Mesenchymal stem cell (in vitro differentiated cells and primary cell): ENCODE measurements around the gene ZDHHC14.

Experiments
- DNase-seq: peaks from one replicate; pipeline ENCODE4 v3.0.0-alpha.2; 2013
- H2AFZ ChIP-seq: one replicate; pipeline ENCODE4 v1.6.1; 2013; ENCODE audit warnings: low read depth, mild to moderate bottlenecking, control low read depth, inconsistent platforms, low read length, moderate library complexity
- H2AK5ac ChIP-seq: 2 replicates; pipeline ENCODE4 v1.6.1; 2013; ENCODE audit warnings: low read length, moderate library complexity, mild to moderate bottlenecking, inconsistent platforms; ENCODE audit not compliant: severe bottlenecking
- H2BK120ac ChIP-seq: one replicate; pipeline ENCODE4 v1.6.1; 2013; ENCODE audit warnings: low read depth, mild to moderate bottlenecking, inconsistent platforms, low read length, moderate library complexity
- H2BK12ac ChIP-seq, 2 experiments: one replicate each; pipeline ENCODE4 v1.6.1; 2013; ENCODE audit warnings: inconsistent platforms in 2 of 2, low read length in 2 of 2, mild to moderate bottlenecking in 2 of 2, moderate library complexity in 2 of 2, control low read depth in 1 of 2
- H2BK15ac ChIP-seq: one replicate; pipeline ENCODE4 v1.6.1; 2013; ENCODE audit warnings: mild to moderate bottlenecking, low read depth, inconsistent platforms; ENCODE audit not compliant: poor library complexity, severe bottlenecking
- H2BK5ac ChIP-seq: 2 replicates; pipeline ENCODE4 v1.6.1; 2013; ENCODE audit warnings: low read depth, mild to moderate bottlenecking, low read length, control low read depth, inconsistent platforms; ENCODE audit not compliant: poor library complexity, severe bottlenecking
- H3K14ac ChIP-seq, 2 experiments: one replicate each; pipeline ENCODE4 v1.6.1; 2013; ENCODE audit warnings: inconsistent platforms in 2 of 2, low read length in 2 of 2, control low read depth in 1 of 2, mild to moderate bottlenecking in 1 of 2, moderate library complexity in 1 of 2
- H3K18ac ChIP-seq, 2 experiments: one replicate each; pipeline ENCODE4 v1.6.1; 2013; ENCODE audit warnings: inconsistent platforms in 2 of 2, low read length in 2 of 2, control low read depth in 1 of 2, low read depth in 1 of 2, mild to moderate bottlenecking in 1 of 2
- H3K23ac ChIP-seq, 2 experiments: one replicate each; pipeline ENCODE4 v1.6.1; 2013; ENCODE audit warnings: inconsistent platforms in 2 of 2, low read length in 2 of 2, mild to moderate bottlenecking in 2 of 2, moderate library complexity in 2 of 2, control low read depth in 1 of 2
- H3K27ac ChIP-seq: 2 replicates; pipeline ENCODE4 v1.5.1; 2013; ENCODE audit warnings: mild to moderate bottlenecking, moderate library complexity, low read length, control low read depth, inconsistent platforms; ENCODE audit not compliant: poor library complexity, severe bottlenecking
- H3K27me3 ChIP-seq, 2 experiments: 2 replicates each; pipeline versions ENCODE4 v1.6.1 to v1.7.0; 2013; ENCODE audit warnings: low read length in 2 of 2, mild to moderate bottlenecking in 2 of 2, moderate library complexity in 2 of 2, control low read depth in 1 of 2, inconsistent platforms in 1 of 2; ENCODE audit not compliant: control insufficient read depth in 1 of 2, insufficient read depth in 1 of 2
- H3K36me3 ChIP-seq, 2 experiments: 2 replicates each; pipeline versions ENCODE4 v1.6.1 to v1.7.0; 2013; ENCODE audit warnings: low read length in 2 of 2, control low read depth in 1 of 2, inconsistent platforms in 1 of 2, low read depth in 1 of 2, mild to moderate bottlenecking in 1 of 2; ENCODE audit not compliant: insufficient read depth in 2 of 2, control insufficient read depth in 1 of 2
- H3K4ac ChIP-seq, 2 experiments: one replicate each; pipeline ENCODE4 v1.6.1; 2013; ENCODE audit warnings: inconsistent platforms in 2 of 2, low read length in 2 of 2, mild to moderate bottlenecking in 2 of 2, moderate library complexity in 2 of 2, control low read depth in 1 of 2, low read depth in 1 of 2
- H3K4me1 ChIP-seq: 2 replicates; pipeline ENCODE4 v1.6.1; 2013; ENCODE audit warnings: low read depth, low read length, control low read depth; ENCODE audit not compliant: control insufficient read depth, insufficient read depth
- H3K4me2 ChIP-seq: 2 replicates; pipeline ENCODE4 v1.6.1; 2013; ENCODE audit warnings: low read length, mild to moderate bottlenecking, inconsistent platforms; ENCODE audit not compliant: poor library complexity, severe bottlenecking
- H3K4me3 ChIP-seq, 2 experiments: 2 replicates each; pipeline versions ENCODE4 v1.5.1 to v1.7.0; 2013; ENCODE audit warnings: low read length in 2 of 2, mild to moderate bottlenecking in 2 of 2, control low read depth in 1 of 2, low read depth in 1 of 2; ENCODE audit not compliant: insufficient read depth in 1 of 2
- H3K79me1 ChIP-seq: replicated peaks from 2 replicates; pipeline ENCODE4 v1.6.1; 2013; ENCODE audit warnings: mild to moderate bottlenecking, control low read depth, low read length, inconsistent platforms; ENCODE audit not compliant: poor library complexity, severe bottlenecking
- H3K9ac ChIP-seq: 2 replicates; pipeline ENCODE4 v1.7.0; 2013; ENCODE audit warnings: mild to moderate bottlenecking, low read length, moderate library complexity
- H3K9me3 ChIP-seq: 2 replicates; pipeline ENCODE4 v1.7.0; 2013; ENCODE audit warnings: mild to moderate bottlenecking, low read length; ENCODE audit not compliant: control insufficient read depth
- H4K8ac ChIP-seq: one replicate; pipeline ENCODE4 v1.6.1; 2013; ENCODE audit warnings: inconsistent platforms, mild to moderate bottlenecking, low read length, moderate library complexity
- H4K91ac ChIP-seq: one replicate; pipeline ENCODE4 v1.6.1; 2013; ENCODE audit warnings: mild to moderate bottlenecking, low read length, inconsistent platforms
- whole genome bisulfite sequencing: methylation state at CpG from one replicate; pipeline ENCODE4 v1.1.7; 2013; ENCODE audit warnings: mixed read lengths; 5-methylcytosine and 5-hydroxymethylcytosine counted together

Gene ZDHHC14

DNA sequence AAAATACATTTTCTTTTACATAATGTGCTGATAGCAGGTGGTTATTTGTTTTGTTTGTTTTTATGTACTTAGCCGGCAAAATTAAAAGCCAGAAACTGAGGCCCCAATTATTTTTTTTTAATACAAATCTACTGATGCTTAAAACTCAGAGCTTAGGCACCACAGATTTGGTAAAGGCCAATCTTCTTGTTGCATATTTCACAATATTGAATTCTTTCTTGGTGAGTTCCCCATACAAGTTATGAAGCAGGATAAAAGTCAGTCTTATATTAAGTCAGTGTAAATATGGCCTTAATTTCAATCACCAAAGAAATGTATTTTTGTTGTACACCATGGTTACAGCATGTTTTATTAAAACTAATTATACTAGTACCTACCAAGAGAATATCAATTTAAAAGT lies 16.3 kb upstream of the ZDHHC14 start:
- H2BK12ac ChIP-seq = no peak overlapping the region
- H2BK5ac ChIP-seq = no peak overlapping the region
- H3K4ac ChIP-seq = no peak overlapping the region
- no peak overlapping the region for H2BK15ac ChIP-seq
- H3K18ac ChIP-seq = no peak overlapping the region
- whole genome bisulfite sequencing = no CpG with 5 or more reads among the region's 1 CpG
- DNase-seq = no peak
- no peaks in the 10 kb centered on the region for H3K79me1 ChIP-seq
- H3K4me3 ChIP-seq = no peak overlapping the region
- H3K27me3 ChIP-seq = no peaks in the 10 kb centered on the region
- H3K14ac ChIP-seq = no peak overlapping the region
- no peaks in the 10 kb centered on the region for H3K9me3 ChIP-seq
- no peak overlapping the region for H3K27ac ChIP-seq
- no peak overlapping the region for H3K23ac ChIP-seq
- H3K4me2 ChIP-seq = no peak overlapping the region
- no peak overlapping the region for H3K9ac ChIP-seq
- no peak overlapping the region for H4K8ac ChIP-seq
- H4K91ac ChIP-seq = no peak overlapping the region
- no peak overlapping the region for H2BK120ac ChIP-seq
- H3K36me3 ChIP-seq = no peaks in the 10 kb centered on the region
- H3K4me1 ChIP-seq = no peaks in the 10 kb centered on the region
- H2AFZ ChIP-seq = no peak overlapping the region
- H2AK5ac ChIP-seq = no peak overlapping the region

DNA sequence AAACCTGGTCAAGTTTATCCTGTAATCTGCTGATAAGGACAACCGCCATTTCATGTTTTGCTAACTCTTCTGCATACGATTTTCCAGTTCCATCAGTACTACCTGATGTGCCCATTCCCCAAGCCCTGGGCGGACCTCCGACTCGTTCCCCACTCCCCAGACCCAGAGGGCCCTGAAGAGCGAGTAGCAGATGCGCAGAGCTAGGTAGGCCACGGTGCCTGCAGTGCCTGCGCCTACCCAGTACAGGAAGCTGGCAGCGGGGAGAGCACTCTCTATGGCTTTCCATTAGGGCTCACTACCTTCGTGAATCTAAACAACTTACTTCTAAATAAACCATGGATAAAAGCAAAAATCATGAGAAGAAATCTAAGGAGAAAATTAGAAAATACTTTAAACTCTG lies 14.3 kb upstream of the ZDHHC14 start:
- Histone ChIP-seq H4K8ac (no peak overlapping the region), H3K4ac (no peak overlapping the region), H2BK15ac (no peak overlapping the region), H3K9ac (no peak overlapping the region), H3K18ac (no peak overlapping the region), H2BK5ac (no peak overlapping the region), H2AK5ac (no peak overlapping the region), H3K79me1 (no peaks in the 10 kb centered on the region), H3K36me3 (no peaks in the 10 kb centered on the region), H3K14ac (no peak overlapping the region), H3K4me3 (no peak overlapping the region), H3K9me3 (no peaks in the 10 kb centered on the region), H4K91ac (no peak overlapping the region), H2BK12ac (no peak overlapping the region), H2BK120ac (no peak overlapping the region), H3K27ac (no peak overlapping the region), H2AFZ (no peak overlapping the region), H3K4me1 (no peaks in the 10 kb centered on the region), H3K23ac (no peak overlapping the region), H3K4me2 (no peak overlapping the region), H3K27me3 (no peaks in the 10 kb centered on the region)
- WGBS = 89% methylated on average over 9 of the region's 11 CpGs
- DNase-seq = no peak

GRCh38 chr6:157368359-157369049 lies 12.5 kb upstream of the ZDHHC14 start:
- Histone ChIP-seq H3K27ac (no peak overlapping the region), H3K4me1 (no peaks in the 10 kb centered on the region), H3K9me3 (no peaks in the 10 kb centered on the region), H3K27me3 (no peaks in the 10 kb centered on the region), H3K4me3 (no peak overlapping the region), H3K79me1 (no peaks in the 10 kb centered on the region), H2BK120ac (no peak overlapping the region), H4K91ac (no peak overlapping the region), H2AFZ (no peak overlapping the region), H3K36me3 (no peaks in the 10 kb centered on the region), H2BK5ac (no peak overlapping the region), H3K18ac (no peak overlapping the region), H3K9ac (no peak overlapping the region), H3K4me2 (no peak overlapping the region), H2BK12ac (no peak overlapping the region), H2AK5ac (no peak overlapping the region), H2BK15ac (no peak overlapping the region), H3K4ac (no peak overlapping the region), H4K8ac (no peak overlapping the region), H3K23ac (no peak overlapping the region), H3K14ac (no peak overlapping the region)
- WGBS = 81% methylated on average over 7 of the region's 7 CpGs
- no peak for DNase-seq

DNA sequence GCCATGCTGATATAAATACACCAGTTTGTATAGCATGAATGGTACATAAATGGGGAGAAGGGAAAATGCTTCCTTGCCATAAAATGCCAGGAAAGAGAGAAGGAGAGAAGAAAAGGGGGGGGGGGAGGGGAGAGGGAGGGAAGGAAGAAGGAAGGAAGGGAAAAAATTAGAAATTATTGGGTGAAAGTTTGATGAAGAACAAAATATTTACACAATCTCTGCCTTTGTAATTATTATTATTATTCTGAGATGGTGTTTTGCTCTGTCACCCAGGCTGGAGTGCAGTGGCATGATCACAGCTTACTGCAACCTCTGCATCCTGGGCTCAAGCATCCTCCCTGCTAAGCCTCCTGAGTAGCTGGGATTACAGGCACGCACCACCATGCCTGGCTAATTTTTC lies 10.2 kb upstream of the ZDHHC14 start:
- 100% methylated on average over 1 of the region's 1 CpG for WGBS
- no peak overlapping the region for H4K91ac ChIP-seq
- no peak overlapping the region for H3K4me2 ChIP-seq
- H2BK120ac ChIP-seq = no peak overlapping the region
- H3K36me3 ChIP-seq = no peaks in the 10 kb centered on the region
- no peak overlapping the region for H3K9ac ChIP-seq
- H3K79me1 ChIP-seq = no peaks in the 10 kb centered on the region
- no peak overlapping the region for H3K18ac ChIP-seq
- no peak overlapping the region for H2AK5ac ChIP-seq
- H2BK12ac ChIP-seq = no peak overlapping the region
- H3K4me1 ChIP-seq = no peaks in the 10 kb centered on the region
- no peak overlapping the region for H2BK15ac ChIP-seq
- H2BK5ac ChIP-seq = no peak overlapping the region
- DNase-seq = no peak
- no peak overlapping the region for H2AFZ ChIP-seq
- no peak overlapping the region for H3K23ac ChIP-seq
- H3K4me3 ChIP-seq = no peak overlapping the region
- no peak overlapping the region for H3K4ac ChIP-seq
- H3K9me3 ChIP-seq = no peaks in the 10 kb centered on the region
- no peak overlapping the region for H3K14ac ChIP-seq
- H3K27me3 ChIP-seq = no peaks in the 10 kb centered on the region
- H4K8ac ChIP-seq = no peak overlapping the region
- H3K27ac ChIP-seq = no peak overlapping the region
